C4-2B (cell line): ENCODE data around the gene KHDC1.
A peak's percentile ranks its signal among the peaks of the same experiment; 100 is the strongest.
"Not testable (repeated sequence)": the region's sequence is repeated elsewhere in the genome, so short reads cannot be mapped to it uniquely, and the experiment has no call there.

Experiments
- H3K27ac ChIP-seq: fragments of 450-650 bp; 2 replicates; pipeline ENCODE4 v1.5.1; 2017
- ZFX ChIP-seq: fragments of 450-650 bp; IDR thresholded peaks from 2 replicates; pipeline ENCODE4 v1.6.1; 2017
- TF ChIP-seq, protein P1 (sequence below): fragments of 450-650 bp; conservative IDR thresholded peaks from 2 replicates; pipeline ENCODE4 v1.5.1; 2017; ENCODE audit warnings: mild to moderate bottlenecking

KHDC1 gene, protein sequence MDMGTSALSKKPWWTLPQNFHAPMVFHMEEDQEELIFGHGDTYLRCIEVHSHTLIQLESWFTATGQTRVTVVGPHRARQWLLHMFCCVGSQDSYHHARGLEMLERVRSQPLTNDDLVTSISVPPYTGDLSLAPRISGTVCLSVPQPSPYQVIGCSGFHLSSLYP

DNA sequence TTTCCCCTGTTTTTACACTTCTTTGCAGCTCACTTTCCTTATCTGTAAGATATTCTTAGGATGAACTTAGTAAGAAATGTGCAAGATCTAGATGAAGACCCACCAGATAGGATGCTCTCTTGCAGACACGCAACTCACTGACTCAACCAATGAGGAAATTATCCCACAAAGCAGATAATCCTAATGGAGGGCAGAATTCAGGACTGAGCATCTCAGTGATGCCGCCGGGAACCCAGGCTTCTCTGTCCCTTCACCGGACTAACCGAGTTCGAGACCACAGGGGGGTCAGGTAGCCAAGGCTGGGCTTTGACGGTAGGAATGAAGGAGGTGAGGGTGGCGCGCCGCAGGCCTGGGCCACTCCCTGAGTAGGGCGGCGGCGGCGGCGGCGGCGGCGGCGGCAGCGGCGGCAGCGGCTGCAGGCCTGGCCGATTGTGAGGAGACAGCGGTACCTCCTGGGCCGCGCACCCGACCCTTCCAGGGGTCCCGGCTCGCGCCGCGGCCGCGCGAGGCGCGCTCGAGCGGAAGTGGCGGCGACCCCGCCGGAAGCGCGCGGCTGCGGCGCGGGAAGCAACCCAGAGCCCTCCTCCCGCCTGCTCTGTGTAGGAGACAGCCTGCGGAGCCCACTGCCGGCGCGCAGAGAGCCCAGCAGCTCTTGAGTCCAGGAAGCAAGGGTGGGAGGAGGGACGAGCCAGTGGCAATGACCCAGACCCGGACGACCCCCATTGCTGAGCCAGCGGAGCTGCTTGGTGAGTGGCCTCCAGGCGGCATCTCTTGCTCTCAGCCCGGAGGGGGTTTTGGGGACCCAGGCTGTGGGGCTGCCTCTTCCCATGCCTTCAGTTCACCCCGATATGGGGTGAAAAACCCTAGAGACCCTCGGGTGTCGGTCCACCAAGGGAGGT, at the start of gene KHDC1:
Gene KHDC1 (minus strand): TSS at position 526 of the 899 bp plus-strand sequence. CDS start 20,679 bp downstream, outside the sequence.
- TF ChIP-seq, protein P1, sequence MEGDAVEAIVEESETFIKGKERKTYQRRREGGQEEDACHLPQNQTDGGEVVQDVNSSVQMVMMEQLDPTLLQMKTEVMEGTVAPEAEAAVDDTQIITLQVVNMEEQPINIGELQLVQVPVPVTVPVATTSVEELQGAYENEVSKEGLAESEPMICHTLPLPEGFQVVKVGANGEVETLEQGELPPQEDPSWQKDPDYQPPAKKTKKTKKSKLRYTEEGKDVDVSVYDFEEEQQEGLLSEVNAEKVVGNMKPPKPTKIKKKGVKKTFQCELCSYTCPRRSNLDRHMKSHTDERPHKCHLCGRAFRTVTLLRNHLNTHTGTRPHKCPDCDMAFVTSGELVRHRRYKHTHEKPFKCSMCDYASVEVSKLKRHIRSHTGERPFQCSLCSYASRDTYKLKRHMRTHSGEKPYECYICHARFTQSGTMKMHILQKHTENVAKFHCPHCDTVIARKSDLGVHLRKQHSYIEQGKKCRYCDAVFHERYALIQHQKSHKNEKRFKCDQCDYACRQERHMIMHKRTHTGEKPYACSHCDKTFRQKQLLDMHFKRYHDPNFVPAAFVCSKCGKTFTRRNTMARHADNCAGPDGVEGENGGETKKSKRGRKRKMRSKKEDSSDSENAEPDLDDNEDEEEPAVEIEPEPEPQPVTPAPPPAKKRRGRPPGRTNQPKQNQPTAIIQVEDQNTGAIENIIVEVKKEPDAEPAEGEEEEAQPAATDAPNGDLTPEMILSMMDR: no peak
- TF ChIP-seq ZFX: no peak
- H3K27ac ChIP-seq: peak within 1 kb of the TSS; percentile 13

DNA sequence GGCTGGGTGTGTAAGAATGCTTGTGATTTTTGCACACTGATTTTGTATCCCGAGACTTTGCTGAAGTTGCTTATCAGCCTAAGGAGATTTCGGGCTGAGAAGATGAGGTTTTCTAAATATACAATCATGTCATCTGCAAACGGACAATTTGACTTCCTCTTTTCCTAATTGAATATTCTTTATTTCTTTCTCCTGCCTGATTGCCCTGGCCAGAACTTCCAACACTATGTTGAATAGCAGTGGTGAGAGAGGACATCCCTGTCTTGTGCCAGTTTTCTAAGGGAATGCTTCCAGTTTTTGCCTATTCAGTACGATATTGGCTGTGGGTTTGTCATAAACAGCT, 47.5 kb upstream of the KHDC1 start:
- H3K27ac ChIP-seq: peak overlapping the region; percentile 52

DNA sequence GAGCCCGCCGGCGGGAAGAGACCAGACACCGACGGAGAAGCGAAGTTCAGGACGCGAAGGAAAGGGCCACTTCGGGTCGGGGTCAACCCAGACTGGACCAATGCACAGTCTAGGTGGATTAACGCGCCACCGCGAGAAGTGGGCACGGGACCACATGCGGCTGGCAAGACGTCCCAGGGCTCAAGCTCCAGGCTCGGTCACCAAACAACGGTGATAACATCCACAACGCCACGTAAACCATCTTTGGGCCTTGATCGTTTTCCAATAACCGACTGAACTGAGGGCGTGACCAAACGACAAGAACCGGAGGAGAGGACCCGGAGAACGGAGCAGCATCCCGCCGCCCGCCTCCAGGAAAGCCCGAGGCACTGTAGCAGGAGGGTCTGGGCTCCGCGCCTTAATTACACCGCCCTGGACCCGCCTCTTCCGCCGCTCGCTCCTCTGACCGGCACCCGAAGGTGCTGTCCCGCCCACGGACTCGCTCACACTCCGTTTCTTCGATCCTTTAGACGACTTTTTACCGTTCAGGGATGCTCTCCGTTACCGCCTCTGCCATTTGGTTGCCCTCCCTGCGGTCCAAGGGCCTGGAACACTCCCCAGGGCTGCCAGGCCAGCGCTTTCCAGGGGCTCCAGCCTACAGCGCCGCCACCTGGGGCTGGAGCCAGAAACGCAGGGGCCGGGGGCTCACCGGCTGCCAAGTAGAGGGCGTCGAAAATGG, 46.9 kb upstream of the KHDC1 start:
- TF ChIP-seq, protein P1: peak; percentile 62
- no peak for TF ChIP-seq ZFX
- H3K27ac ChIP-seq: peak overlapping the region; percentile 52

More for the DNA sequence above, 47.5 kb upstream of the KHDC1 start:
- TF ChIP-seq, protein P1: peak; percentile 30

DNA sequence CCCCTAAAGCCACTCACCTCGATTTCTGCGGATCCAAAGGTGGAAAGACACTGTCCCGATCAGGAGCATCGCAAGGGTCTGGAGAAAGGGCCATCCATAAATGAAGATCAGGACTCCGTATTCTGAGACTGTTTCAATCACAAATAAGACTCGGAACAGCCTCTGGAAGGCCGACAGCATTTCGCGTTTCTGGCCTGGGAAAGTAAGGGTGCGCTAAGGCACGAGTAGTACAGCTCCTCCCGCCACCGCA, 46.5 kb upstream of the KHDC1 start:
- TF ChIP-seq, protein P1: no peak
- TF ChIP-seq ZFX: no peak
- peak overlapping the region; percentile 52 for H3K27ac ChIP-seq

DNA sequence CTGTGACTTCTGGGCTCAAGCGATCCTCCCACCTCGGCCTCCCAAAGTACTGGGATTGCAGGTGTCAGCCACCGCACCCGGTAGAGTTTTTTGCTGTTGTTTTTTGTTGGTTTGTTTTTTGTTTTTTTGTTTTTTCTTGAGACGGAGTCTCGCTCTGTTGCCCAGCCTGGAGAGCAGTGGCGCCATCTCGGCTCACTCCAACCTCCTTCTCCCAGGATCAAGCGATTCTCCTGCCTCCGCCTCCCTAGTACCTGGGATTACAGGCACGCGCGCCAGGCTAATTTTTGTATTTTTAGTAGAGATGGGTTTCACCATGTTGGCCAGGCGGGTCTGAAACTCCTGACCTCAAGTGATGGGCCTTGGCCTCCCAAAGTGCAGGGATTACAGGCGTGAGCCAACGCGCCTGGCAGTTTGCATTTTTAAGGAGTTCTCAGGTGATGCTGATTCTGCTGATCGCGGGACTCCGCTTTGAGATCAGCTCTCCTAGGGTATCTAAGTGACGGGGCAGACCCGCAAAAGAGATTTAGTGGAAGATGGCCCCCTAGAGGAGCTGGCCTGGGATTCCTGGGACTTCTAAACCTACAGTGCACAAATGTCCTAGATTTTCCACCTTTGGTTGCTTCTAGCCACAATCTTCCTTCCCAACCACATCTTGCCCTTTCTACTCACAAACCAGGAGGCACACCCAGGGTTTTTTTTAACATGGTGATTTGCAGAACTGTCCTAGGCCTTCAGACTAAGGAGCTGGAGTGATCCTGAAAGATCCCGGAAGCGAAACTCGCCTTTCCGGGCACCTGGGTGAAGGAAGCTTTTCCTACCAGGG, 45.9 kb upstream of the KHDC1 start:
- TF ChIP-seq ZFX: no peak
- TF ChIP-seq, protein P1: no peak
- peak overlapping the region; percentile 52 for H3K27ac ChIP-seq

DNA sequence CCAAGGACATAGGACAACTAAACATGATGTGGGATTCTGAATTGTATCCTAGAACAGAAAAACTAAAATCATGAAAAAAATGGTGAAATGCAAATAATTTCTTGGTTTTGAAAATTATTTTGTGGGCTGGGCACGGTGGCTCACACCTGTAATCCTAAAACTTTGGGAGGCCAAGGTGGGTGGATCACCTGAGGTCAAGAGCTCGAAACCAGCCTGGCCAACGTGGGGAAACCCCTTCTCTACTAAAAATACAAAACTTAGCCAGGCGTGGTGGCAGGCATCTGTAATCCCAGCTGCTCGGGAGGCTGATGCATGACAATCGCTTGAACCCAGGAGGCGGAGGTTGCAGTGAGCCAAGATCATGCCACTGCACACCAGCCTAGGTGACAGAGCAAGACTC, 40.8 kb upstream of the KHDC1 start:
- not testable (repeated sequence) for H3K27ac ChIP-seq

DNA sequence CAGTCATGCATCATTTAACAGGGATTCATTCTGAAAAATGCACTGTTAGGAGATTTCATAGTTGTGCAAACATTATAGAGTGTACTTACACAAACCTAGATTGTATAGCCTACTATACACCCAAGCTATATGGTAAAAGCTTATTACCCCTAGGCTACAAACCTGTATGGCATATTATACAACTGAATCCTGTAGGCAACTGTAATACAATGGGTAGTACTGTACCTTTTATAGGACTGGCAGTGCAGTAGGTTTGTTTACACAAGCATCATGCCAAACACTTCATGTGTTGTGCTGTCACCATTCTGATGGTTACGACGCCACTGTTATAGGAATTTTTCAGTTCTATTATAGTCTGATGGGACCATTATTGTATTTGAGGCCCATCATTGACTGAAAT, 39.3 kb upstream of the KHDC1 start:
- TF ChIP-seq, protein P1: no peak
- no peak for TF ChIP-seq ZFX
- no peak overlapping the region for H3K27ac ChIP-seq
